ENCODE measurements around the gene RNASE13. TPM values are rescaled to one million over a fixed set of nuclear protein-coding genes. Genes with fewer than 3 reads are reported as not detected.

RNASE13 gene
- total RNA-seq, 2 experiments from 2014 or later, result not detected

DNA sequence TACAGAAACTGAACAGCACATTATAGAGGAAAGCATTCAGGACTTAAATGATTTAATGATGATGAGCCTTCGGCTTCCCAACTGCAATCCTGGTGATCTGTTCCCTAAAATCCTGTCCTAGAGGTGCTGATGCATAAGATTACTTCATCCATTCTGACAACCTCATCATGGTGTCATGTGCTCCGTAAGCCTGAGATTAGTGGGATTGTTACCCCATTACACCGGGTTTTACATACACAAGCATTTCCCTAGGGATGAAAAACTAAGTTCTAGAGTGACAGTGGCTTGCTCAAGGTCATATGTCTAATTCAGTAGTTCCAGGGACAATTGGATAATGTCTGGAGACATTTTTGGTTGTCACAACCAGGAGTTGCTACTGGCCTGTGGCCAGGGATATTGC, 2.5 kb upstream of the RNASE13 start:
- CTCF ChIA-PET (ENCODE audit: unreplicated experiment), result no interaction called here
- H2AFZ ChIP-seq (ENCODE audit: low read length), result no peak overlapping the region
- no peaks in the 10 kb centered on the region for H4K20me1 ChIP-seq (ENCODE audit: insufficient read depth, low read length)
- POLR2A ChIA-PET, result no interaction called here
- H3K79me2 ChIP-seq (ENCODE audit: insufficient read depth, low read depth, low read length), result no peaks in the 10 kb centered on the region
- H3K36me3 ChIP-seq (ENCODE audit: insufficient read depth, low read length), result no peaks in the 10 kb centered on the region
- no peak overlapping the region for H3K4me3 ChIP-seq (ENCODE audit: low read depth, low read length, poor library complexity, severe bottlenecking)
- DNase-seq (ENCODE audit: low spot score), result no peak
- no peaks in the 10 kb centered on the region for H3K9me2 ChIP-seq (ENCODE audit: insufficient read depth, low read length)
- H3K4me2 ChIP-seq (ENCODE audit: low read length), result no peak overlapping the region
- no peaks in the 10 kb centered on the region for H3K4me1 ChIP-seq (ENCODE audit: insufficient read depth, low read length, poor library complexity, severe bottlenecking)
- no peaks in the 10 kb centered on the region for H3K9me3 ChIP-seq (ENCODE audit: low read length)
- H3K27ac ChIP-seq (ENCODE audit: low read depth, low read length, poor library complexity, severe bottlenecking), result no peak overlapping the region
- BruUV-seq (replicated peaks), result no TSS peak
- intact Hi-C loops (cut with micrococcal nuclease; ENCODE audit: unreplicated experiment), result no loop called here
- no peak for TF ChIP-seq EZH2phosphoT487 (IDR thresholded peaks at IDR 0.05; ENCODE audit: borderline replicate concordance, low read depth, low read length)
- TF ChIP-seq, protein P1, sequence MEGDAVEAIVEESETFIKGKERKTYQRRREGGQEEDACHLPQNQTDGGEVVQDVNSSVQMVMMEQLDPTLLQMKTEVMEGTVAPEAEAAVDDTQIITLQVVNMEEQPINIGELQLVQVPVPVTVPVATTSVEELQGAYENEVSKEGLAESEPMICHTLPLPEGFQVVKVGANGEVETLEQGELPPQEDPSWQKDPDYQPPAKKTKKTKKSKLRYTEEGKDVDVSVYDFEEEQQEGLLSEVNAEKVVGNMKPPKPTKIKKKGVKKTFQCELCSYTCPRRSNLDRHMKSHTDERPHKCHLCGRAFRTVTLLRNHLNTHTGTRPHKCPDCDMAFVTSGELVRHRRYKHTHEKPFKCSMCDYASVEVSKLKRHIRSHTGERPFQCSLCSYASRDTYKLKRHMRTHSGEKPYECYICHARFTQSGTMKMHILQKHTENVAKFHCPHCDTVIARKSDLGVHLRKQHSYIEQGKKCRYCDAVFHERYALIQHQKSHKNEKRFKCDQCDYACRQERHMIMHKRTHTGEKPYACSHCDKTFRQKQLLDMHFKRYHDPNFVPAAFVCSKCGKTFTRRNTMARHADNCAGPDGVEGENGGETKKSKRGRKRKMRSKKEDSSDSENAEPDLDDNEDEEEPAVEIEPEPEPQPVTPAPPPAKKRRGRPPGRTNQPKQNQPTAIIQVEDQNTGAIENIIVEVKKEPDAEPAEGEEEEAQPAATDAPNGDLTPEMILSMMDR (conservative IDR thresholded peaks at IDR 0.05; ENCODE audit: low read length), result no peak

DNA sequence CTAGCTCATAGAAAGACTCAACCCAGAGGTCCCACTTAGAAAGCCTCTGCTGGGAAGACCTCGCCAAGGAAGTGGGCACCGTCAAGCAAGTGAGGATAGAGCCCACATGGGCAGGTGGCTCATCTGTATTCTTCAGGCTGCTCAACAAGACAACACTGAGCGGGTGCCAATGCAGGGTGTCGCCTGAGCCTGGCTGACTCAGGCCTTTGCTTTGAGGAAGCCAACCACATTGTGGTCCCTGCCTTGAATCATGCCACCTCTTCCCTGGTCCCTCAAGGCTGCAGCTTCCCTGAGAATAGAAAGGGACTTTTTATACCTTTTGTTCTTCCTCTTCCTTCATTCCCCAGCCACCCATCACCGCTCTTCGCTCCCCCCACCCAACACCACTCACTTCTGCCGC, 2.1 kb upstream of the RNASE13 start:
- Histone ChIP-seq H3K9me3 (ENCODE audit: low read length) (no peaks in the 10 kb centered on the region), H3K4me1 (ENCODE audit: insufficient read depth, low read length, poor library complexity, severe bottlenecking) (no peaks in the 10 kb centered on the region), H3K79me2 (ENCODE audit: insufficient read depth, low read depth, low read length) (no peaks in the 10 kb centered on the region), H4K20me1 (ENCODE audit: insufficient read depth, low read length) (no peaks in the 10 kb centered on the region), H3K4me3 (ENCODE audit: low read depth, low read length, poor library complexity, severe bottlenecking) (no peak overlapping the region), H3K36me3 (ENCODE audit: insufficient read depth, low read length) (no peaks in the 10 kb centered on the region), H3K4me2 (ENCODE audit: low read length) (no peak overlapping the region), H3K27ac (ENCODE audit: low read depth, low read length, poor library complexity, severe bottlenecking) (no peak overlapping the region), H2AFZ (ENCODE audit: low read length) (no peak overlapping the region), H3K9me2 (ENCODE audit: insufficient read depth, low read length) (no peaks in the 10 kb centered on the region)
- ChIA-PET POLR2A (no interaction called here), CTCF (ENCODE audit: unreplicated experiment) (no interaction called here)
- BruUV-seq (replicated peaks), result no TSS peak
- TF ChIP-seq, protein P1 (conservative IDR thresholded peaks at IDR 0.05; ENCODE audit: low read length), result no peak
- no peak for TF ChIP-seq EZH2phosphoT487 (IDR thresholded peaks at IDR 0.05; ENCODE audit: borderline replicate concordance, low read depth, low read length)
- intact Hi-C loops (cut with micrococcal nuclease; ENCODE audit: unreplicated experiment), result no loop called here
- no peak for DNase-seq (ENCODE audit: low spot score)

- intact Hi-C loops (cut with micrococcal nuclease; ENCODE audit: unreplicated experiment), result no loop called here
- Histone ChIP-seq H3K27ac (ENCODE audit: low read depth, low read length, poor library complexity, severe bottlenecking) (no peak overlapping the region), H3K9me2 (ENCODE audit: insufficient read depth, low read length) (no peaks in the 10 kb centered on the region), H3K36me3 (ENCODE audit: insufficient read depth, low read length) (no peaks in the 10 kb centered on the region), H4K20me1 (ENCODE audit: insufficient read depth, low read length) (no peaks in the 10 kb centered on the region), H3K9me3 (ENCODE audit: low read length) (no peaks in the 10 kb centered on the region), H3K4me2 (ENCODE audit: low read length) (no peak overlapping the region), H2AFZ (ENCODE audit: low read length) (no peak overlapping the region), H3K79me2 (ENCODE audit: insufficient read depth, low read depth, low read length) (no peaks in the 10 kb centered on the region), H3K4me1 (ENCODE audit: insufficient read depth, low read length, poor library complexity, severe bottlenecking) (no peaks in the 10 kb centered on the region), H3K4me3 (ENCODE audit: low read depth, low read length, poor library complexity, severe bottlenecking) (no peak overlapping the region)
- TF ChIP-seq, protein P1 (conservative IDR thresholded peaks at IDR 0.05; ENCODE audit: low read length), result no peak
- TF ChIP-seq EZH2phosphoT487 (IDR thresholded peaks at IDR 0.05; ENCODE audit: borderline replicate concordance, low read depth, low read length), result no peak
- BruUV-seq (replicated peaks), result no TSS peak
- ChIA-PET POLR2A (interaction anchor here (0.6 kb wide), 1 partner anchor 38 kb away, joined by 3 read pairs; no protein-coding TSS in a partner anchor), CTCF (ENCODE audit: unreplicated experiment) (interaction anchor here (2.2 kb wide), 1 partner anchor 18 kb away, joined by 10 read pairs; no protein-coding TSS in a partner anchor)
- no peak for DNase-seq (ENCODE audit: low spot score)
Measured at GRCh38 chr14:21033133-21033698, 1.4 kb downstream of the RNASE13 start.
